A673 (cell line): ENCODE data around the gene NME5. TPM values are rescaled to one million over a fixed set of nuclear protein-coding genes. Genes with fewer than 3 reads are reported as not detected.

Source experiments
- BruUV-seq: library from RNA; stranded (reverse); fragments of 400-500 nt; replicated peaks from 2 replicates; lab custom pipeline; 2021; lab: Mats Ljungman, UMichigan
- CTCF ChIA-PET: fragments of 300-600 bp; sonication (Branson Sonifier 250); formaldehyde crosslinking; loops from one replicate; lab custom pipeline; 2022; ENCODE audit warnings: antibody characterized with exemption; lab: Charles Lee
- POLR2A ChIA-PET: fragments of 300-600 bp; sonication (Branson Sonifier 250); formaldehyde crosslinking; loops from one replicate; lab custom pipeline; 2022; ENCODE audit warnings: antibody characterized with exemption; ENCODE audit not compliant: low non-redundant PET; lab: Charles Lee
- DNase-seq: peaks from one replicate; pipeline ENCODE4 v3.0.0-alpha.2; 2015; ENCODE audit warnings: low spot score
- H3K27ac ChIP-seq: fragments of 200-600 bp; sonication (generic); 2 replicates; pipeline ENCODE4 v1.5.1; 2016; ENCODE audit warnings: mixed run types, low read depth, mild to moderate bottlenecking, mixed read lengths, antibody characterized with exemption, low read length; ENCODE audit not compliant: poor library complexity, severe bottlenecking
- H3K27me3 ChIP-seq: fragments of 200-600 bp; sonication (generic); replicated peaks from 2 replicates; pipeline ENCODE4 v1.6.1; 2017; ENCODE audit warnings: mixed run types, low read depth, mild to moderate bottlenecking, mixed read lengths, antibody characterized with exemption, low read length; ENCODE audit not compliant: insufficient read depth, poor library complexity
- H3K36me3 ChIP-seq: fragments of 200-600 bp; sonication (generic); 2 replicates; pipeline ENCODE4 v1.6.1; 2016; ENCODE audit warnings: mixed run types, mild to moderate bottlenecking, mixed read lengths, antibody characterized with exemption, low read length; ENCODE audit not compliant: insufficient read depth, poor library complexity, severe bottlenecking
- H3K4me1 ChIP-seq: fragments of 200-600 bp; sonication (generic); 2 replicates; pipeline ENCODE4 v1.6.1; 2017; ENCODE audit warnings: mixed run types, mild to moderate bottlenecking, mixed read lengths, antibody characterized with exemption, low read length; ENCODE audit not compliant: insufficient read depth, poor library complexity, severe bottlenecking
- H3K4me3 ChIP-seq: fragments of 200-600 bp; sonication (generic); 2 replicates; pipeline ENCODE4 v1.5.1; 2016; ENCODE audit warnings: low read depth, mixed run types, mild to moderate bottlenecking, mixed read lengths, low read length; ENCODE audit not compliant: poor library complexity, severe bottlenecking
- H3K9me3 ChIP-seq: fragments of 200-600 bp; sonication (generic); 2 replicates; pipeline ENCODE4 v1.6.1; 2016; ENCODE audit warnings: mixed run types, low read depth, mild to moderate bottlenecking, mixed read lengths, antibody characterized with exemption, low read length; ENCODE audit not compliant: poor library complexity, severe bottlenecking
- EZH2 ChIP-seq: fragments of 200-600 bp; sonication (generic); IDR thresholded peaks from 2 replicates; pipeline ENCODE4 v1.6.1; 2017; ENCODE audit warnings: borderline replicate concordance, low read depth, mild to moderate bottlenecking, mixed read lengths, antibody characterized with exemption, low read length; ENCODE audit not compliant: poor library complexity, severe bottlenecking
- intact Hi-C: fragments of 100-400 bp; cut with micrococcal nuclease; formaldehyde crosslinking; loops from one replicate; pipeline ENCODE4 v1.10.0; 2022; ENCODE audit not compliant: unreplicated experiment
- total RNA-seq: library from RNA; stranded (reverse); gene quantifications from 2 replicates; pipeline ENCODE4 v1.2.3, GENCODE V29; 2021
- TF ChIP-seq, protein P1 (sequence below): fragments of 300-800, 200-600 bp; sonication (generic); conservative IDR thresholded peaks from 2 replicates; pipeline ENCODE4 v1.5.1; 2017; ENCODE audit warnings: low read depth, mild to moderate bottlenecking, antibody characterized with exemption, low read length, moderate library complexity, mixed read lengths

Gene NME5
- total RNA-seq, 1 experiment from 2014 or later: not detected

DNA sequence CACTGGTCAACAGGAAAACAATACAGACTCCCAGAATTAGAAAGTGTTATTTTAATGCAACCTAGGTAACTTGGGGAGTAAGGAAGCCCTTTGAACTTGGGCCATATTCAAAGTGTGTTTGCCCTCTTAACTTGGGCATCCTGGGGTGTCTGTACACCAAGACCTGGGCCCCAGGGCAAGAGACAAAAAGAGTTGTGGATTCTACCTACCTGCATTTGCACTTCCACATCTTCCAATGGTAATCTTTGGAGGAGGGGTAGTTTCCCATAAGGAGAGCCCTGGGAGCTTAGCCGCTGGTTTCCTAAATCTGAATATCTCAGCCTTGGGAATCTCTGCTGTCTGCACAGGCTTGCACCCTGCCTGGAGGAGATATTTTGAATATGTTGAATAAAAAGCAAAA lies 46.9 kb downstream of the NME5 start:
- no peaks in the 10 kb centered on the region for H3K4me1 ChIP-seq
- ChIA-PET POLR2A (no interaction called here), CTCF (no interaction called here)
- H3K27me3 ChIP-seq: peaks cover 14% of the 10 kb centered on the region
- H3K4me3 ChIP-seq: no peak overlapping the region
- no peak for DNase-seq
- intact Hi-C loops: no loop called here
- no peak overlapping the region for H3K27ac ChIP-seq
- no peak for TF ChIP-seq EZH2
- TF ChIP-seq, protein P1, sequence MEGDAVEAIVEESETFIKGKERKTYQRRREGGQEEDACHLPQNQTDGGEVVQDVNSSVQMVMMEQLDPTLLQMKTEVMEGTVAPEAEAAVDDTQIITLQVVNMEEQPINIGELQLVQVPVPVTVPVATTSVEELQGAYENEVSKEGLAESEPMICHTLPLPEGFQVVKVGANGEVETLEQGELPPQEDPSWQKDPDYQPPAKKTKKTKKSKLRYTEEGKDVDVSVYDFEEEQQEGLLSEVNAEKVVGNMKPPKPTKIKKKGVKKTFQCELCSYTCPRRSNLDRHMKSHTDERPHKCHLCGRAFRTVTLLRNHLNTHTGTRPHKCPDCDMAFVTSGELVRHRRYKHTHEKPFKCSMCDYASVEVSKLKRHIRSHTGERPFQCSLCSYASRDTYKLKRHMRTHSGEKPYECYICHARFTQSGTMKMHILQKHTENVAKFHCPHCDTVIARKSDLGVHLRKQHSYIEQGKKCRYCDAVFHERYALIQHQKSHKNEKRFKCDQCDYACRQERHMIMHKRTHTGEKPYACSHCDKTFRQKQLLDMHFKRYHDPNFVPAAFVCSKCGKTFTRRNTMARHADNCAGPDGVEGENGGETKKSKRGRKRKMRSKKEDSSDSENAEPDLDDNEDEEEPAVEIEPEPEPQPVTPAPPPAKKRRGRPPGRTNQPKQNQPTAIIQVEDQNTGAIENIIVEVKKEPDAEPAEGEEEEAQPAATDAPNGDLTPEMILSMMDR: no peak
- BruUV-seq: no TSS peak
- no peaks in the 10 kb centered on the region for H3K36me3 ChIP-seq
- no peaks in the 10 kb centered on the region for H3K9me3 ChIP-seq

DNA sequence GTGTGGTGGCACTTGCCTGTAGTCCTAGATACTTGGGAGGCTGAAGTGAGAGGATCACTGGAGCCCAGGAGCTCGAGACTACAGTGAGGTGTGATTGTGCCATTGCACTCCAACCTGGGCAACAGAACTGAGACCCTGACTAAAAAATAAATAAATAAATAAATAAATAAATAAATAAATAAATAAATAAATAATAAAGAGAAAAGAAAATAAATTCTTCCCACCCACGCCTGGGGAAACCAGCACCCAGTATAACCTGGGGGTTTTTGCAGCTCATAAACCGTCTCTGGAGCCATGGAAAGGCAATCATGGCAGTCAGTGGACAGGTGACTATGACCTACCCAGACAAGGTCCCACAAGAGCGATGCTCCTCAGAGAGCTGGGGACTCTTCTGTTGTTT lies 47.5 kb downstream of the NME5 start:
- no peak overlapping the region for H3K27ac ChIP-seq
- intact Hi-C loops: no loop called here
- no peaks in the 10 kb centered on the region for H3K9me3 ChIP-seq
- ChIA-PET CTCF (no interaction called here), POLR2A (interaction anchor here (0.6 kb wide), 2 partner anchors 40 to 144 kb away, joined by 4 to 5 read pairs; no protein-coding TSS in a partner anchor)
- H3K36me3 ChIP-seq: no peaks in the 10 kb centered on the region
- no peak for DNase-seq
- TF ChIP-seq, protein P1: no peak
- no peak for TF ChIP-seq EZH2
- no peaks in the 10 kb centered on the region for H3K4me1 ChIP-seq
- BruUV-seq: no TSS peak
- no peak overlapping the region for H3K4me3 ChIP-seq
- H3K27me3 ChIP-seq: peaks cover 14% of the 10 kb centered on the region

DNA sequence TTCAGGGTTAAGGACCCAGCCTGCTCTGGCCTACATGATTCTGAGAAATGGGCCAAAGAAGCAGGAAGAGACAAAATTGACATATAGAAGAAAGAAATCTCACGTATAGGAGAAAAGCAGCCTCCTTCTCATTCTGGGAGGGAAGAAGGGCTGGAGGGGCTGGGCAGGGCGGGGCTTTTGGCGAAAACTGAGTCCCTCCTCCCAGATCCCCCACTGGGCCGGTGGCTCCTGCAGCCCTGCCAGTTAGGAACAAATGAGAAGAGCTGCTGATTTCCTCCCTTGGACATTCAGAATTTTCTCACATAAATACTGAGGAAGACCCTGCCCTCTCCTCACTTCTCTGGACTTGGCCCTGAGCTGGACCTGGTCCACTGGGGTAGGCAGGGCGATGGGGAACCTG lies 55.5 kb downstream of the NME5 start, which contains the start of gene WNT8A:
WNT8A (plus strand) TSS at position 332 of the 400 bp plus-strand sequence. CDS start 95 bp downstream, outside the sequence.
- CTCF ChIA-PET: no interaction called here
- POLR2A ChIA-PET: interaction anchor here (0.5 kb wide), 1 partner anchor 263 kb away, joined by 5 read pairs; no protein-coding TSS in a partner anchor

More for the DNA sequence above, 55.5 kb downstream of the NME5 start, which contains the start of gene WNT8A:
- Histone ChIP-seq H3K27ac (no peak within 1 kb of the TSS), H3K36me3 (no peaks in the 10 kb centered on the region), H3K27me3 (no peaks in the 10 kb centered on the region), H3K4me3 (no peak within 1 kb of the TSS), H3K9me3 (no peaks in the 10 kb centered on the region), H3K4me1 (no peaks in the 10 kb centered on the region)
- BruUV-seq: no TSS peak
- TF ChIP-seq EZH2: no peak
- TF ChIP-seq, protein P1: no peak
- no peak for DNase-seq
- intact Hi-C loops: no loop called here
